H1 (cell line): ENCODE measurements around the gene TAS1R3. TPM values are rescaled to one million over a fixed set of nuclear protein-coding genes. Genes with fewer than 3 reads are reported as not detected.

Experiments used
- RBBP5 ChIP-seq: IDR thresholded peaks from 2 replicates; pipeline ENCODE4 v1.7.1; 2012; ENCODE audit warnings: low read depth, mild to moderate bottlenecking, inconsistent platforms, low read length, moderate library complexity, borderline replicate concordance
- SP2 ChIP-seq: IDR thresholded peaks from 2 replicates; pipeline ENCODE4 v1.6.1; 2012; ENCODE audit warnings: mild to moderate bottlenecking, low read length, inconsistent platforms
- polyA plus RNA-seq, 7 experiments: library from polyadenylated mRNA; depleted of rRNA in 3 of 7; stranded (reverse) in 5 of 7; unstranded in 2 of 7; fragments of >200 nt in 5 of 7; fragments of 200-250 nt in 2 of 7; gene quantifications; 1 replicate in 5 of 7; 2 replicates in 1 of 7; 4 replicates in 1 of 7; pipeline versions ENCODE4 v1.2.1 to v1.2.3, GENCODE V29; 2011 to 2013; ENCODE audit warnings: missing spikeins in 2 of 7, mixed read lengths in 2 of 7
- total RNA-seq: library from RNA; stranded (reverse); fragmentation: NEBNext Ultra II Directional; extraction: Animal tissue kit (Norgen Biotek cat#: 25700); gene quantifications from 2 replicates; pipeline ENCODE4 v1.2.1, GENCODE V29; 2021

The TAS1R3 gene
- total and polyA plus RNA-seq, 2 of the 8 experiments (the other 6 are each of a cell fraction or from before 2014, with no cell fraction given), result 0.03 to 0.19 TPM

- TF ChIP-seq RBBP5 (no peak), SP2 (no peak)
- TF ChIP-seq, all 59 proteins: peak for 0
These were observed 5.6 kb upstream of the TAS1R3 start (continued) for GRCh38 chr1:1325288-1326074.
